ENCODE data around the gene CATSPERD. TPM values are rescaled to one million over a fixed set of nuclear protein-coding genes. Genes with fewer than 3 reads are reported as not detected.
A peak's percentile ranks its signal among the peaks of the same experiment; 100 is the strongest.

The CATSPERD gene
- total and polyA plus RNA-seq, 9 of the 15 experiments (the other 6 are each of a cell fraction or from before 2014, with no cell fraction given) = not detected

DNA sequence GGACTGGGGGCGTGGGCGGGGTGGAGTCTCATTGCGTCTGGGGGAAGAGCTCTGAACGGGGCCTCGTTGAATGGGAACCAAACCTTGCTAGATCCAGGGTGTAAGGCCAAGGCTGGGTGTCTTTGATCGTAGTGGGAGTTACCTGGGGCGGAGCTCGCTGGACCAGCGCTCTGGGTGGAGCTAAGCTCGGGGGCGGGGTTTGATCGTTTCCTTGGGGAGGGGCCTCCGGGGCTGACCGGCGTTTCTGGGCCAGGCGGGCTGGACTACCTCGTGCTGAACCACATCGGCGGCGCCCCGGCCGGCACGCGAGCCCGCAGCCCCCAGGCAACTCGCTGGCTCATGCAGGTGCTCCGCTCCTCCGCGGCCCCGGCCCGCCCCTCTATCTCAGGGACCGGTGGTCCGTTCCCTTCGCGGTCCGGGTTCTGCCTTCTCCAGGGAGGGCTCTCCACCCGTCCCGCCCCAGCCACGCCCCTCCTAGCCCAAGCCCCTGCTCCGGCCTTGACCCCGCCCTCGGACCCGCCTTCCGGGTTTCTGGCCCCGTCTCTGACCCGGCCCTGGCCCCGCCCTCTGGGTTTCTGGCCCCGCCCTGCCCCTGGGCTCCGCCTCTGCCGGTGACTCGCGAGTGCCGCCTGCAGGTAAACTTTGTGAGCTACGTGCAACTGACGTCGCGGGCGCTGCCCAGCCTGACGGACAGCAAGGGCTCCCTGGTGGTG, 33.6 kb upstream of the CATSPERD start (continued):
- TF ChIP-seq E4F1 (CRISPR knock-in tag; IDR thresholded peaks at IDR 0.05; ENCODE audit: borderline replicate concordance) = no peak
- TF ChIP-seq STAT5A (IDR thresholded peaks at IDR 0.05; ENCODE audit: borderline replicate concordance, low read length) = no peak
- TF ChIP-seq ZNF121 (CRISPR knock-in tag; conservative IDR thresholded peaks at IDR 0.05) = no peak
- TF ChIP-seq, protein P1, sequence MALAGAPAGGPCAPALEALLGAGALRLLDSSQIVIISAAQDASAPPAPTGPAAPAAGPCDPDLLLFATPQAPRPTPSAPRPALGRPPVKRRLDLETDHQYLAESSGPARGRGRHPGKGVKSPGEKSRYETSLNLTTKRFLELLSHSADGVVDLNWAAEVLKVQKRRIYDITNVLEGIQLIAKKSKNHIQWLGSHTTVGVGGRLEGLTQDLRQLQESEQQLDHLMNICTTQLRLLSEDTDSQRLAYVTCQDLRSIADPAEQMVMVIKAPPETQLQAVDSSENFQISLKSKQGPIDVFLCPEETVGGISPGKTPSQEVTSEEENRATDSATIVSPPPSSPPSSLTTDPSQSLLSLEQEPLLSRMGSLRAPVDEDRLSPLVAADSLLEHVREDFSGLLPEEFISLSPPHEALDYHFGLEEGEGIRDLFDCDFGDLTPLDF (CRISPR knock-in tag; IDR thresholded peaks at IDR 0.05) = no peak
- no peak for TF ChIP-seq ZBTB49 (CRISPR knock-in tag; IDR thresholded peaks at IDR 0.05; ENCODE audit: borderline replicate concordance)
- no peak for TF ChIP-seq UBTF (IDR thresholded peaks at IDR 0.05; ENCODE audit: borderline replicate concordance in 1 of 2, low read depth in 2 of 2, low read length in 2 of 2)
- TF ChIP-seq ZNF75A (CRISPR knock-in tag; IDR thresholded peaks at IDR 0.05) = no peak
- peak; percentile 81 for TF ChIP-seq POLR2G (IDR thresholded peaks at IDR 0.05; ENCODE audit: low read depth, low read length)
- TF ChIP-seq ZNF224 (CRISPR knock-in tag; IDR thresholded peaks at IDR 0.05) = no peak
- TF ChIP-seq TRIM28 (IDR thresholded peaks at IDR 0.05) = no peak
- TF ChIP-seq CTCFL (IDR thresholded peaks at IDR 0.05; ENCODE audit: borderline replicate concordance, insufficient read depth, low read depth, low read length, poor library complexity, severe bottlenecking) = no peak
- TF ChIP-seq U2AF1 (optimal IDR thresholded peaks at IDR 0.05; ENCODE audit: low read depth, low read length) = no peak
- no peak for TF ChIP-seq XRCC3 (IDR thresholded peaks at IDR 0.05)
- TF ChIP-seq, protein P2, sequence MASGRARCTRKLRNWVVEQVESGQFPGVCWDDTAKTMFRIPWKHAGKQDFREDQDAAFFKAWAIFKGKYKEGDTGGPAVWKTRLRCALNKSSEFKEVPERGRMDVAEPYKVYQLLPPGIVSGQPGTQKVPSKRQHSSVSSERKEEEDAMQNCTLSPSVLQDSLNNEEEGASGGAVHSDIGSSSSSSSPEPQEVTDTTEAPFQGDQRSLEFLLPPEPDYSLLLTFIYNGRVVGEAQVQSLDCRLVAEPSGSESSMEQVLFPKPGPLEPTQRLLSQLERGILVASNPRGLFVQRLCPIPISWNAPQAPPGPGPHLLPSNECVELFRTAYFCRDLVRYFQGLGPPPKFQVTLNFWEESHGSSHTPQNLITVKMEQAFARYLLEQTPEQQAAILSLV (tag; IDR thresholded peaks at IDR 0.05) = no peak

Measured in K562 (cell line).